Measurements from ENCODE around the gene RASSF3.

- no peak for TF ChIP-seq CTCF (IDR thresholded peaks at IDR 0.05)
- no peak for TF ChIP-seq POLR2A (IDR thresholded peaks at IDR 0.05)
Observed at GRCh38 chr12:64745980-64746379, 135.7 kb downstream of the RASSF3 start.
